HCT116 (cell line): ENCODE results near the gene RPL31. TPM values are rescaled to one million over a fixed set of nuclear protein-coding genes. Genes with fewer than 3 reads are reported as not detected.
"Not testable (repeated sequence)": the region's sequence is repeated elsewhere in the genome, so short reads cannot be mapped to it uniquely, and the experiment has no call there.

Experiments
- ATAC-seq: fragments of 200-7000 bp; cut with Tn5 transposase; 2 replicates; pipeline ENCODE4 v1.9.1; 2020; ENCODE audit warnings: mild to moderate bottlenecking, moderate library complexity
- BruUV-seq: library from RNA; stranded (reverse); fragments of 400-500 nt; replicated peaks from 2 replicates; lab custom pipeline; 2021; lab: Mats Ljungman, UMichigan
- CTCF ChIA-PET: fragments of 300-600 bp; sonication (Branson Sonifier 250); formaldehyde crosslinking; loops from one replicate; lab custom pipeline; 2021; ENCODE audit warnings: antibody characterized with exemption; lab: Charles Lee
- POLR2A ChIA-PET: fragments of 300-600, 350-600 bp; sonication (Branson Sonifier 250); formaldehyde crosslinking; loops from one replicate; lab custom pipeline; 2021; ENCODE audit warnings: antibody characterized with exemption; lab: Charles Lee
- RAD21 ChIA-PET, 2 experiments: fragments of 300-600 bp; sonication (Branson Sonifier 250); formaldehyde crosslinking; loops; one replicate each; lab custom pipeline; 2023; ENCODE audit warnings: low total read pairs in 2 of 2; ENCODE audit not compliant: uncharacterized antibody in 2 of 2, unreplicated experiment in 2 of 2, low non-redundant PET in 1 of 2; lab: Charles Lee
- DNase-seq: peaks from one replicate; pipeline ENCODE4 v3.0.0-alpha.2; 2010; ENCODE audit warnings: low read depth, low spot score
- H2AFZ ChIP-seq: fragments of 200-600 bp; shearing (Covaris generic), sonication (generic); 2 replicates; pipeline ENCODE4 v1.6.1; 2017; ENCODE audit warnings: low read depth, mixed run types, mixed read lengths, antibody characterized with exemption, low read length; ENCODE audit not compliant: poor library complexity, severe bottlenecking
- H3K27ac ChIP-seq: 2 replicates; pipeline ENCODE4 v1.5.1; 2012; ENCODE audit warnings: low read depth, low read length
- H3K27me3 ChIP-seq: fragments of 200-600 bp; sonication (generic); 2 replicates; pipeline ENCODE4 v1.6.1; 2016; ENCODE audit warnings: mixed run types, low read length, mixed read lengths; ENCODE audit not compliant: insufficient read depth
- H3K36me3 ChIP-seq, 2 experiments: fragments of 200-500 bp in 1 of 2; fragments of 200-600 bp in 1 of 2; sonication (Bioruptor generic) in 1 of 2; sonication (generic) in 1 of 2; 2 replicates each; pipeline versions ENCODE4 v1.5.1 to v1.6.1; 2014 to 2016; ENCODE audit warnings: low read length in 2 of 2, inconsistent platforms in 1 of 2, mixed read lengths in 1 of 2, mixed run types in 1 of 2; ENCODE audit not compliant: insufficient read depth in 2 of 2, control insufficient read depth in 1 of 2
- H3K4me1 ChIP-seq, 2 experiments: fragments of 200-600 bp in 1 of 2; sonication (generic) in 1 of 2; 2 replicates each; pipeline versions ENCODE4 v1.5.1 to v1.6.1; 2012 to 2017; ENCODE audit warnings: low read length in 2 of 2, inconsistent platforms in 1 of 2, mild to moderate bottlenecking in 1 of 2, mixed read lengths in 1 of 2, mixed run types in 1 of 2, moderate library complexity in 1 of 2; ENCODE audit not compliant: insufficient read depth in 2 of 2, control insufficient read depth in 1 of 2
- H3K4me2 ChIP-seq: fragments of 200-600 bp; sonication (generic); 2 replicates; pipeline ENCODE4 v1.6.1; 2017; ENCODE audit warnings: mixed run types, low read length, mixed read lengths
- H3K4me3 ChIP-seq, 2 experiments: fragments of 200-600 bp in 1 of 2; sonication (generic) in 1 of 2; replicated peaks in 1 of 2; 2 replicates each; pipeline ENCODE4 v1.5.1; 2011 to 2016; ENCODE audit warnings: low read length in 2 of 2, control low read depth in 1 of 2, low read depth in 1 of 2, mild to moderate bottlenecking in 1 of 2, mixed read lengths in 1 of 2, mixed run types in 1 of 2
- H3K79me2 ChIP-seq: fragments of 200-600 bp; sonication (generic); 2 replicates; pipeline ENCODE4 v1.6.1; 2017; ENCODE audit warnings: mild to moderate bottlenecking, mixed run types, low read length, moderate library complexity, mixed read lengths; ENCODE audit not compliant: insufficient read depth
- H3K9ac ChIP-seq: fragments of 200-600 bp; sonication (generic); 2 replicates; pipeline ENCODE4 v1.6.1; 2016; ENCODE audit warnings: low read length, mixed read lengths
- H3K9me2 ChIP-seq: fragments of 200-600 bp; sonication (generic), shearing (Covaris generic); 2 replicates; pipeline ENCODE4 v1.6.1; 2017; ENCODE audit warnings: mixed run types, mild to moderate bottlenecking, moderate library complexity; ENCODE audit not compliant: insufficient read depth
- H3K9me3 ChIP-seq, 2 experiments: fragments of 200-500 bp in 1 of 2; fragments of 200-600 bp in 1 of 2; sonication (Bioruptor generic) in 1 of 2; sonication (generic) in 1 of 2; 2 replicates each; pipeline ENCODE4 v1.6.1; 2014 to 2017; ENCODE audit warnings: low read length in 2 of 2, mixed read lengths in 2 of 2, inconsistent platforms in 1 of 2, low read depth in 1 of 2, mild to moderate bottlenecking in 1 of 2, mixed run types in 1 of 2, moderate library complexity in 1 of 2; ENCODE audit not compliant: control insufficient read depth in 1 of 2, insufficient read depth in 1 of 2
- H4K20me1 ChIP-seq: fragments of 200-600 bp; sonication (generic), shearing (Covaris generic); 2 replicates; pipeline ENCODE4 v1.6.1; 2017; ENCODE audit warnings: mixed run types, mild to moderate bottlenecking, moderate library complexity; ENCODE audit not compliant: insufficient read depth
- EZH2phosphoT487 ChIP-seq: fragments of 200-600 bp; IDR thresholded peaks from 2 replicates; pipeline ENCODE4 v1.6.1; 2018; ENCODE audit warnings: antibody characterized with exemption, borderline replicate concordance
- MAX ChIP-seq: IDR thresholded peaks from 2 replicates; pipeline ENCODE4 v1.6.1; 2012
- REST ChIP-seq: IDR thresholded peaks from 2 replicates; pipeline ENCODE4 v1.6.1; 2012; ENCODE audit warnings: low read depth
- SIN3A ChIP-seq: IDR thresholded peaks from 2 replicates; pipeline ENCODE4 v1.6.1; 2012; ENCODE audit warnings: low read depth
- SRF ChIP-seq: IDR thresholded peaks from 2 replicates; pipeline ENCODE4 v1.6.1; 2012; ENCODE audit warnings: low read depth
- TCF7L2 ChIP-seq: IDR thresholded peaks from 2 replicates; pipeline ENCODE4 v1.7.0; 2011; ENCODE audit warnings: borderline replicate concordance, inconsistent platforms; ENCODE audit not compliant: insufficient read depth, insufficient read length; ENCODE audit errors: extremely low read depth
- ZNF274 ChIP-seq: fragments of 200-500 bp; sonication (Bioruptor generic); IDR thresholded peaks from 2 replicates; pipeline ENCODE4 v1.6.1; 2014; ENCODE audit warnings: mild to moderate bottlenecking, low read depth, low read length, inconsistent platforms
- intact Hi-C: fragments of 100-400 bp; cut with micrococcal nuclease; formaldehyde crosslinking; loops from 2 replicates; pipeline ENCODE4 v1.10.0; 2022
- total RNA-seq: library from RNA; stranded (reverse); gene quantifications from one replicate; pipeline ENCODE4 v1.2.1, GENCODE V29; 2021; ENCODE audit not compliant: unreplicated experiment

RPL31 gene
- total RNA-seq, 1 experiment from 2014 or later = 1,340 TPM

DNA sequence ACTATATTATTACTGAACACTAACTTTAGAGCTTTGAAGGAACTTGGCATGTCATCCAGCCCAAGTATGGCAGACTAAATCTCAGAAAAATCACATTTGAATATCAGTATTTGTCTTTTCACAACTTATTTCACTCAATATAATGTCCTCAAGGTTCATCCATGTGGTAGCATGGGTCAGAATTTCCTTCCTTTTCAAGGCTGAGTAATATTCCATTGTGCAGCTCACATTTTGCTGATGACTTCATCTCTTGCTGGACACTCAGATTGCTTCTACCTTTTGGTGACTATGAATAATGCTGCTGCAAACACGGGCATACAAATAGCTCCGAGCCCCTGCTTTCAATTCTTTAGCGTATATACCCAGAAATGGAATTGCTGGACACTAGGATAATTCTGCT lies 46.7 kb downstream of the RPL31 start (continued):
- TF ChIP-seq EZH2phosphoT487 = no peak
- TF ChIP-seq SIN3A = no peak

DNA sequence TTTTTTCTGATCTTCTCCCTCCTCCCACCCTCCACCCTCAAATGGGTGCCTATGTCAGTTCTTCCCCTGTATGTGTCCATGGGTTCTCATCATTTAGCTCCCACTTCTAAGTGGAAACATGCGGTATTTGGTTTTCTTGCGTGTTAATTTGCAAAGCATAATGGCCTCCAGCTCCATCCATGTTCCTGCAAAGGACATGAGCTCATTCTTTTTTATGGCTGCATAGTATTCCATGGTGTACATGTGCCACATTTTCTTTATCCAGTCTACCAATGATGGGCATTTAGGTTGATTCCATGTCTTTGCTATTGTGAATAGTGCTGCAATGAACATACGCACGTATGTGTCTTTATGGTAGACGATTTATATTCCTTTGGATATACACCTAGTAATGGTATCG lies 48.8 kb downstream of the RPL31 start:
- Histone ChIP-seq H3K36me3 (peaks cover 7 to 10% of the 10 kb centered on the region in 2 experiments; a peak in 1 of 4 replicates), H3K4me1 (peaks cover 12 to 16% of the 10 kb centered on the region in 2 experiments)
- H3K4me2 ChIP-seq, H3K79me2 ChIP-seq, RAD21 ChIA-PET, H2AFZ ChIP-seq, CTCF ChIA-PET, H3K27me3 ChIP-seq, H4K20me1 ChIP-seq, BruUV-seq, H3K9me2 ChIP-seq, H3K4me3 ChIP-seq, DNase-seq, H3K27ac ChIP-seq, ATAC-seq, intact Hi-C loops, H3K9me3 ChIP-seq, POLR2A ChIA-PET, H3K9ac ChIP-seq: not testable (repeated sequence)

DNA sequence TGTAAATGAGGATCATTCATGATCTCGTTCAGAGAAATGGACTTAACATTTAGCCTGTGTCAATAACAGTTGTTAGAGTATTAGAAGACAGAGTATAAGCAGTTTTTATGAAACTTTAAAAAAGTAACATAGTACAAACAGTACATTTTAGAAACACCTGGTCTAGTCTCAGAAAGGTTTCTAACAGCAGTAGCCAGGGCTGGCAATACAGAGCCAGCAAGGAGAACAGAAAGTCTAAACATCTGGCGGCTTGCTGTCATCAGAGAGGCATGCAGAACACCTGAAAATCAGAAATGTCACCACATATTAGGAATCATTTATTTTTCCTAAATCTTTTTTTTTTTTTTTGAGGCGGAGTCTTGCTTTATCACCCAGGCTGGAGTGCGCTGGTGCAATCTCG lies 50.1 kb downstream of the RPL31 start:
- POLR2A ChIA-PET = no interaction called here
- Histone ChIP-seq H3K27me3 (no peaks in the 10 kb centered on the region), H3K36me3 (peaks cover 7 to 13% of the 10 kb centered on the region in 2 experiments; a peak in 1 of 4 replicates), H3K4me3 (no peak overlapping the region), H3K9me2 (no peaks in the 10 kb centered on the region), H3K4me2 (no peak overlapping the region)
- RAD21 ChIA-PET = no interaction called here
- BruUV-seq = no TSS peak
- CTCF ChIA-PET = no interaction called here
- TF ChIP-seq MAX = no peak
- TF ChIP-seq SRF = no peak
- TF ChIP-seq REST = no peak
- TF ChIP-seq TCF7L2 = no peak
- no peak for TF ChIP-seq ZNF274
- TF ChIP-seq SIN3A = no peak
- TF ChIP-seq, all 23 proteins: peak for 0
- intact Hi-C loops = no loop called here
- Histone ChIP-seq H3K79me2 (no peaks in the 10 kb centered on the region), H4K20me1 (no peaks in the 10 kb centered on the region), H3K4me1 (peaks cover 10 to 13% of the 10 kb centered on the region in 2 experiments), H3K9ac (no peak overlapping the region), H3K9me3 (no peaks in the 10 kb centered on the region), H3K27ac (no peak overlapping the region), H2AFZ (no peak overlapping the region)
- ATAC-seq = no peak
- DNase-seq = no peak
